Activated naive CD4-positive, alpha-beta T cell treated with anti-CD3 and anti-CD28 coated beads for 36 hours (primary cell): Measurements from ENCODE around the gene COL28A1. TPM values are rescaled to one million over a fixed set of nuclear protein-coding genes. Genes with fewer than 3 reads are reported as not detected.

ENCODE experiments used
- CTCF ChIA-PET: fragments of 350-600 bp; sonication (Branson Sonifier 250); formaldehyde crosslinking; loops from one replicate; lab custom pipeline; 2021; ENCODE audit warnings: antibody characterized with exemption; lab: Charles Lee
- DNase-seq: peaks from one replicate; pipeline ENCODE4 v3.0.0-alpha.2; 2020
- H3K27ac Mint-ChIP-seq: one replicate; pipeline ENCODE4 v1.8.0; 2021; ENCODE audit warnings: mild to moderate bottlenecking, mixed read lengths
- H3K27me3 Mint-ChIP-seq: one replicate; pipeline ENCODE4 v1.8.0; 2021; ENCODE audit warnings: low read depth, mixed read lengths
- H3K36me3 Mint-ChIP-seq: one replicate; pipeline ENCODE4 v1.8.0; 2021; ENCODE audit warnings: low read depth, mixed read lengths
- H3K4me1 Mint-ChIP-seq: one replicate; pipeline ENCODE4 v1.8.0; 2021; ENCODE audit warnings: low read depth, mixed read lengths
- H3K4me3 Mint-ChIP-seq: one replicate; pipeline ENCODE4 v1.8.0; 2021; ENCODE audit warnings: mild to moderate bottlenecking, moderate library complexity, mixed read lengths
- H3K9me3 Mint-ChIP-seq: one replicate; pipeline ENCODE4 v1.8.0; 2021; ENCODE audit warnings: mixed read lengths
- intact Hi-C: fragments of 100-400 bp; cut with micrococcal nuclease; formaldehyde crosslinking; loops from one replicate; pipeline ENCODE4 v1.15.1; 2023
- total RNA-seq, 2 experiments: library from RNA; stranded (reverse); gene quantifications; one replicate each; pipeline ENCODE4 v1.2.3, GENCODE V29; 2021

Gene COL28A1
- not detected for total RNA-seq

DNA sequence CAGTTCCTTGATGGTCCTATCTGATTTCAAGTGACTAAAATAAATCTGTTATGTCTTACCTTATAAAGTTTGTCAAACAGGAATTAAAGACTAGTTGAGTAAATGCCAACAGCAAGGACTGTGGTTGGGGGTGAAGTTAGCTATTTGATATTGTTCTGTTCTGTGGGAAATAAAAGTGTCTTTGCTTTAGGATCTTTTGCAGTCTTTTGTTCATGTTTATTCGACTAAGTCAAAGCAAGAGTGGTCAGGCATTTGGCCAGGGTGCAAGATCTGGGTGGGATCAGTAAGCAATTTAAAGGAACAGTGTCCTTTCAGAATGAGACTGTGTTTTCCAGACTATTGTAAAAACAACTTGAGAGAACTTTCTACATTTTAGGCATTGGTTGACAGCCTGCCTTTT lies at the start of gene COL28A1:
COL28A1 (minus strand) TSS at position 183 of the 400 bp plus-strand sequence. CDS start 2,998 bp downstream, outside the sequence.
- no peaks in the 10 kb centered on the region for H3K4me1 Mint-ChIP-seq
- H3K36me3 Mint-ChIP-seq = no peaks in the 10 kb centered on the region
- no peaks in the 10 kb centered on the region for H3K27me3 Mint-ChIP-seq
- intact Hi-C loops = no loop called here
- no peak within 1 kb of the TSS for H3K4me3 Mint-ChIP-seq
- no peak for DNase-seq
- CTCF ChIA-PET = no interaction called here
- H3K27ac Mint-ChIP-seq = no peak within 1 kb of the TSS
- H3K9me3 Mint-ChIP-seq = no peaks in the 10 kb centered on the region

DNA sequence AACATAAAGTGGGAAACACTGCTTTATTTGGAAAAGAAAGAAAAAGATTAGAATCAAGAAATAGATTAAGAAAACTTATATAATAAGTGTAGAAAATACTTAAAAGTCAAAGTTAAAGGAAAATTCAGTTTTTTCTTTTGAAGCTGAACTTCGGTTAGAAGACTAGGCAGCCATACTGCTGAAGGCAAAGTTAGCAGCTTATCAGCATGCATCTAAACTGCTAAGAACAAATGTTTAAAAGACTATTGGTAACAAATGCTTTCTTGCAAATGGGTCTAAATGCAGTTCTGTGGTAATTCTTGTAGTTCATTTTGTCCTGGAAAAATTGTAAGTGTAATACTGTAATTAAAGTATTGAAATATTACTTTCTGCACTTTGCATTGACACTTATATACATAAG lies 49.0 kb upstream of the COL28A1 start:
- CTCF ChIA-PET = no interaction called here
- Mint-ChIP-seq H3K36me3 (peaks cover 2% of the 10 kb centered on the region), H3K4me3 (no peak overlapping the region), H3K27me3 (no peaks in the 10 kb centered on the region), H3K27ac (no peak overlapping the region), H3K4me1 (no peaks in the 10 kb centered on the region), H3K9me3 (no peaks in the 10 kb centered on the region)
- no peak for DNase-seq
- intact Hi-C loops = no loop called here

- no peaks in the 10 kb centered on the region for H3K27me3 Mint-ChIP-seq
- no peak overlapping the region for H3K27ac Mint-ChIP-seq
- H3K4me3 Mint-ChIP-seq = no peak overlapping the region
- no peaks in the 10 kb centered on the region for H3K4me1 Mint-ChIP-seq
- CTCF ChIA-PET = interaction anchor here (0.5 to 1.4 kb wide), 2 partner anchors 42 to 600 kb away, joined by 3 to 5 read pairs; no protein-coding TSS in a partner anchor
- peaks cover 2% of the 10 kb centered on the region for H3K36me3 Mint-ChIP-seq
- DNase-seq = no peak
- intact Hi-C loops = no loop called here
- no peaks in the 10 kb centered on the region for H3K9me3 Mint-ChIP-seq
Observed at GRCh38 chr7:7583731-7584130, 48.1 kb upstream of the COL28A1 start.

DNA sequence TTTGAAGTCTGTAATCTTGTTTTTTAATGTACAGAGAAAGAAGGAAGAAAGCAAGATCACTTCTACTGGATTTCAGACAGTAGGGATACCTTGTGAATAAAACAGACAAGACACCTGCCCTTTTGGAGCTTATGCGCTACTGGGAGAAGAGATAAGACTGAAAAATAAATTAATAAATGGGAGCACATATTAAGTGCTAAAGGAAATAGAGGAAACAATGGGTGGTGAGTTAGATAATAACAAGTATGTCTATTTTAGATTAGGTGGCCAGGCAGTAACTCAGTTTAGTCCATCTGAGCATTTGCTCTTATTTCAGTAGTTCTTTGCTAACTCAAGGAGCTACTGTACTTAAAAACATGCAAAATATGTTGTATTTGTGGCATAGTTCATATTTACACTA lies 46.9 kb upstream of the COL28A1 start:
- Mint-ChIP-seq H3K4me3 (no peak overlapping the region), H3K27me3 (no peaks in the 10 kb centered on the region), H3K9me3 (no peaks in the 10 kb centered on the region), H3K36me3 (peaks cover 2% of the 10 kb centered on the region), H3K27ac (no peak overlapping the region), H3K4me1 (no peaks in the 10 kb centered on the region)
- intact Hi-C loops = no loop called here
- CTCF ChIA-PET = interaction anchor here (1.4 kb wide), 1 partner anchor 41 kb away, joined by 5 read pairs; no protein-coding TSS in a partner anchor
- DNase-seq = no peak

DNA sequence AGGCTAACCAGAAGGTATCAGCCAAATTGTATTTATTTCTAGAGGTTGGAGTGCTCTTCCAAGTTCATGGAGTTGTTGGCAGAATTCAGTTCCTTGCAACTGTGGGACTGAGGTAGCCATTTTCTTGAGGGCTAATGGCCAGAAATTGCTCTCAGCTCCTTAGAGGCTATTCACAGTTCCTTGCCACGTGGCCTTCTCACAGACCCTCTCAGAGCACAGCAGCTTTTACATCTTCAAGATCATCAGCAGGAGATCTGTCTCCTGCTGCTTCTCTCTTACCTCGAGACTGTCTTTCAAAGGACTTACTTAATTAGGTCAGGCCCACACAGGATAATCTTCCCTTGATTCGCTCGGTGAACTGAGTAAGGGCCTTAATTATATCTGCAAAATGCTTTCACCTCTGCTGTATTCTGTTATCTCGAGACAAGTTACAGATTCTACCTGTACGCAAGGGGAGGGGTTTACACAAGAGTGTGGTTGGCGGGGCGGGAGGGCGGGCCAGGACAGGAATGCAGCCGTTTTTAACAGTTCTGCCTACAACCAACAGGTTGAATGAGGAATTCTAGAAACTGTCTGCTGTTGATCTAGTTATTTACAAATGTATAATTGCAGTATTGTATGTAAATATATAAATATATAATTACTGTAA lies 46.0 kb upstream of the COL28A1 start:
- H3K27me3 Mint-ChIP-seq = no peaks in the 10 kb centered on the region
- H3K27ac Mint-ChIP-seq = no peak overlapping the region
- CTCF ChIA-PET = no interaction called here
- no peaks in the 10 kb centered on the region for H3K4me1 Mint-ChIP-seq
- intact Hi-C loops = no loop called here
- H3K4me3 Mint-ChIP-seq = no peak overlapping the region
- peaks cover 2% of the 10 kb centered on the region for H3K36me3 Mint-ChIP-seq
- DNase-seq = no peak
- H3K9me3 Mint-ChIP-seq = no peaks in the 10 kb centered on the region

GRCh38 chr7:7579638-7580037 lies 44.0 kb upstream of the COL28A1 start:
- no peak overlapping the region for H3K4me3 Mint-ChIP-seq
- intact Hi-C loops = no loop called here
- CTCF ChIA-PET = interaction anchor here (0.6 kb wide), 1 partner anchor 87 kb away, joined by 5 read pairs; no protein-coding TSS in a partner anchor
- H3K27me3 Mint-ChIP-seq = no peaks in the 10 kb centered on the region
- no peak overlapping the region for H3K27ac Mint-ChIP-seq
- H3K4me1 Mint-ChIP-seq = no peaks in the 10 kb centered on the region
- no peaks in the 10 kb centered on the region for H3K36me3 Mint-ChIP-seq
- no peaks in the 10 kb centered on the region for H3K9me3 Mint-ChIP-seq
- no peak for DNase-seq

DNA sequence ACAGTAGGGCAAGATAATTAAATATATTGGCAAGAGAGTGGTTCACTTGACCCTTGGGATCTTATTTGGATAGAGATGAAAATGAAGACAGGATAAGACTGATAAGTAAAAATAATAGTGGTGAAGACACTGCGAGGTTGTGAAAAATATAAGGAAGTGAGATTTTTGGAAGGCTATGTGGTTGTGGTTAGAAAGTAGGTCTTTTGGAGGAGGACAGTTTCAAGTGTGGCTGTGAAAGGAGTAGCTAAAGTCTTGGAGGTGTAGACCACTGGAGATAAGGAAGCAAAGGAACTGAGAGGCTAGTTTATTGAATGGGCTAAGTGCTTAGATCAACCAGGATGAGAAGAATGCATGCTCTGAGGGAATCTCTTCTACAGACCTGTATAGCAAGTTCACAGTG lies 42.2 kb upstream of the COL28A1 start:
- Mint-ChIP-seq H3K27ac (no peak overlapping the region), H3K36me3 (peaks cover 16% of the 10 kb centered on the region), H3K4me3 (no peak overlapping the region), H3K27me3 (no peaks in the 10 kb centered on the region), H3K4me1 (peaks cover 5% of the 10 kb centered on the region), H3K9me3 (no peaks in the 10 kb centered on the region)
- no peak for DNase-seq
- CTCF ChIA-PET = interaction anchor here (0.7 kb wide), 1 partner anchor 9 kb away, joined by 3 read pairs; no protein-coding TSS in a partner anchor
- intact Hi-C loops = no loop called here

DNA sequence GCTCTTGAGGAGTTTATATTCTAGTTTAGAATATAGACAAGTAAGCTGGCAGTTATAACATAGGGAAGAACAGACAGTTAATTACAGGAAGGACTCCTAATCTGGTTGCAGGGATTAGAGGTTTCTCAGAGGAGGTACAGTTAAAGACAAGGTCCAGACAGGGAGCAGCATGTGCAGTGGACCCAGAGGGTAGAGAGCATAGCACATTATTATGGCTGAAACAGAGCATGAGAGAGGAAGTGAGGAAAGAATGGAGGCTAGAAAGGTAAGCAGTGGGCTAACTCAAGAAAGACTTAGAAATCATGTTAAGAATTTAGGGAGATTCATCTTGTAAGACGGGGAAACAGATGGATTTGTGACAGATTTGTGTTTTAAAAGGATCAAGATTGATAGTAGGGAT lies 40.7 kb upstream of the COL28A1 start:
- intact Hi-C loops = no loop called here
- H3K27ac Mint-ChIP-seq = no peak overlapping the region
- H3K9me3 Mint-ChIP-seq = no peaks in the 10 kb centered on the region
- H3K4me3 Mint-ChIP-seq = no peak overlapping the region
- H3K27me3 Mint-ChIP-seq = no peaks in the 10 kb centered on the region
- peaks cover 11% of the 10 kb centered on the region for H3K4me1 Mint-ChIP-seq
- DNase-seq = no peak
- CTCF ChIA-PET = no interaction called here
- peaks cover 21% of the 10 kb centered on the region for H3K36me3 Mint-ChIP-seq

GRCh38 chr7:7573701-7574100 lies 38.0 kb upstream of the COL28A1 start:
- no peaks in the 10 kb centered on the region for H3K27me3 Mint-ChIP-seq

GRCh38 chr7:7570584-7570983 lies 34.9 kb upstream of the COL28A1 start:
- Mint-ChIP-seq H3K27ac (no peak overlapping the region), H3K4me1 (peaks cover 41% of the 10 kb centered on the region), H3K27me3 (no peaks in the 10 kb centered on the region), H3K4me3 (no peak overlapping the region), H3K36me3 (peaks cover 35% of the 10 kb centered on the region), H3K9me3 (no peaks in the 10 kb centered on the region)
- intact Hi-C loops = no loop called here
- DNase-seq = no peak
- CTCF ChIA-PET = interaction anchor here (0.7 kb wide), 1 partner anchor 23 kb away, joined by 3 read pairs; no protein-coding TSS in a partner anchor

More at GRCh38 chr7:7573701-7574100, 38.0 kb upstream of the COL28A1 start:
- Mint-ChIP-seq H3K36me3 (peaks cover 34% of the 10 kb centered on the region), H3K9me3 (no peaks in the 10 kb centered on the region), H3K4me1 (peaks cover 33% of the 10 kb centered on the region), H3K4me3 (no peak overlapping the region), H3K27ac (no peak overlapping the region)
- DNase-seq = no peak
- intact Hi-C loops = no loop called here
- CTCF ChIA-PET = interaction anchor here (1.5 kb wide), 1 partner anchor 13 kb away, joined by 3 read pairs; no protein-coding TSS in a partner anchor

DNA sequence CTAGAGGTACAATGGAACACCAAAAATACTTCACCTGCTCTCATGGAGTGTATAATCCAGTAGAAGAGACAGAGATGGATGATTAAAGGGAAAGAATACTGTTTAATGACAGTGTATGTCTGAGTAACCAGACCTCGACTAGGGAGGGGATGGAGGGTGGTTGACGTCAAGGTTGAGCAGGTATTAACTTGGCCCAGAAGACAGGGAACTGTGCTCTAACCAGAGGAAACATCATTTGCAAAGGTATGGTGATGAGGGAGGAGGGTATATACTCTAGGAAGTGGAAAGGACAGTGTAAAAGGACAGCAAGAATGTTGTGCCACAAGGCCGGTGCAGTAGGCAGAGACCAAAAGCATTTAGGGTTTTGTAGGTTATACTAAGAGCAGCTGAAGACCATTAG lies 33.9 kb upstream of the COL28A1 start:
- Mint-ChIP-seq H3K27me3 (no peaks in the 10 kb centered on the region), H3K4me1 (peaks cover 41% of the 10 kb centered on the region), H3K9me3 (no peaks in the 10 kb centered on the region), H3K36me3 (peaks cover 35% of the 10 kb centered on the region), H3K27ac (peak overlapping the region; percentile 74), H3K4me3 (peak overlapping the region; percentile 80)
- no peak for DNase-seq
- intact Hi-C loops = loop anchor here (5.0 to 10.0 kb wide), 3 partner anchors 445 to 862 kb away; partner anchors contain the start of gene ZNF12
- CTCF ChIA-PET = interaction anchor here (0.6 kb wide), 1 partner anchor 957 kb away, joined by 4 read pairs; no protein-coding TSS in a partner anchor

- CTCF ChIA-PET = interaction anchor here (0.6 to 1.1 kb wide), 2 partner anchors 8 to 958 kb away, joined by 3 to 4 read pairs; no protein-coding TSS in a partner anchor
- intact Hi-C loops = loop anchor here (5.0 to 10.0 kb wide), 3 partner anchors 446 to 862 kb away; partner anchors contain the start of gene ZNF12
- peak; percentile 13 for DNase-seq
- Mint-ChIP-seq H3K4me1 (peaks cover 41% of the 10 kb centered on the region), H3K9me3 (no peaks in the 10 kb centered on the region), H3K27me3 (no peaks in the 10 kb centered on the region), H3K4me3 (peak overlapping the region; percentile 80), H3K36me3 (peaks cover 30% of the 10 kb centered on the region), H3K27ac (peak overlapping the region; percentile 74)
Observed at GRCh38 chr7:7569081-7569527, 33.4 kb upstream of the COL28A1 start.
